Measurements from ENCODE around the gene PFKL.

DNA sequence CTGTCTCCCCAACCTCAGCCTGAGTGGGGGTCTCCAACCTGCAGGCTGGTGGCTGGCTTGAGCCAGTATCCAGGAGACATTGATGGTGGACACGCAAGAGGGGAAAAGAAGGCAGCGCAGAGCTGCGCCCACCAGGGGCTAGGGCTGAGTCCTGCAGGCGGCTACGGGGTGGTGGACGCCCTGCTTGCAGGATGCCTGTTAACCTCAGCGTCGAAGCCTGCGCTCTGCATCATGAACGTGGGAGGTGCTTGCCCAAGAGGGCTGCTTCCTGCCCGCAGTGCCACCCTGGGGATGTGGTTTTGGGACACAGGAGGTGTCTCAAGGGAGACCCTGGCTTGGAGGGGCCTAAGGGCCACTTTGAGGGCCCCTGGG lies 27.7 kb downstream of the PFKL start:
- TF ChIP-seq GABPB1 (CRISPR knock-in tag; IDR thresholded peaks at IDR 0.05): no peak
- TF ChIP-seq, protein P1, sequence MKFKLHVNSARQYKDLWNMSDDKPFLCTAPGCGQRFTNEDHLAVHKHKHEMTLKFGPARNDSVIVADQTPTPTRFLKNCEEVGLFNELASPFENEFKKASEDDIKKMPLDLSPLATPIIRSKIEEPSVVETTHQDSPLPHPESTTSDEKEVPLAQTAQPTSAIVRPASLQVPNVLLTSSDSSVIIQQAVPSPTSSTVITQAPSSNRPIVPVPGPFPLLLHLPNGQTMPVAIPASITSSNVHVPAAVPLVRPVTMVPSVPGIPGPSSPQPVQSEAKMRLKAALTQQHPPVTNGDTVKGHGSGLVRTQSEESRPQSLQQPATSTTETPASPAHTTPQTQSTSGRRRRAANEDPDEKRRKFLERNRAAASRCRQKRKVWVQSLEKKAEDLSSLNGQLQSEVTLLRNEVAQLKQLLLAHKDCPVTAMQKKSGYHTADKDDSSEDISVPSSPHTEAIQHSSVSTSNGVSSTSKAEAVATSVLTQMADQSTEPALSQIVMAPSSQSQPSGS (CRISPR knock-in tag; IDR thresholded peaks at IDR 0.05; ENCODE audit: borderline replicate concordance, low read depth): no peak
- no peak for TF ChIP-seq ZNF263 (CRISPR knock-in tag; IDR thresholded peaks at IDR 0.05; ENCODE audit: low read depth)

Measured in WTC11 (cell line).